GM19397 (cell line): ENCODE results near the gene MRPL41.
"Not testable (repeated sequence)": the region's sequence is repeated elsewhere in the genome, so short reads cannot be mapped to it uniquely, and the experiment has no call there.

Experiments
- ATAC-seq: cut with Tn5 transposase; IDR thresholded peaks from one replicate; pipeline ENCODE4 v1.9.1; 2021; ENCODE audit warnings: mild to moderate bottlenecking, moderate library complexity; ENCODE audit not compliant: unreplicated experiment

The MRPL41 gene

DNA sequence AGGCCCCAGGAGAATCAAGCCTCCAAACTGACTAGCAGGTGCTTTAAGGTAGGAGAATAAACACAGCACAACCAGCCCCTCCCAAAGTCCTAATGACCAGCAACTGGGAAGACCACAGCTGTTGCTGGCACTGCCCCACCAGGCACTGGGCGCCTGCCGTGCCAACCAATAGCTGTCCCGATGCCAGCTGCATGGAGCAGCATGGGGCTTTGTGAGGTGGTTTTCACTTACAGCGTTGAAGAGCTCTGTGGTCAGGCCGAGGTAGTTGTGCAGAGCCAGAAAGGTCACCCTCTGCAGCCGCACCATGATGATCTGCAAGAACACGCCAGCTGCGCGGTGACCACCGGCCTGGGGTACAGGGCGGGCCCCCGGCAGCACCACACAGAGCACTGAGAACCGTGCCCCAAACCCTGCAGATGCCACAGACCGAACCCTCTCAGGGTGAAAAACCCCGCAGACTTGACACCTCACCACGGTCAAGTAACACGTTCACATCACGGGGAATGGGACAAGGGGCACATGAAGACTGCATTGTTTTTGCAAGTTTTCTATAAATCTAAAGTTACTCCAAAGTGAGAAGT, 30.2 kb upstream of the MRPL41 start:
- no peak for ATAC-seq

DNA sequence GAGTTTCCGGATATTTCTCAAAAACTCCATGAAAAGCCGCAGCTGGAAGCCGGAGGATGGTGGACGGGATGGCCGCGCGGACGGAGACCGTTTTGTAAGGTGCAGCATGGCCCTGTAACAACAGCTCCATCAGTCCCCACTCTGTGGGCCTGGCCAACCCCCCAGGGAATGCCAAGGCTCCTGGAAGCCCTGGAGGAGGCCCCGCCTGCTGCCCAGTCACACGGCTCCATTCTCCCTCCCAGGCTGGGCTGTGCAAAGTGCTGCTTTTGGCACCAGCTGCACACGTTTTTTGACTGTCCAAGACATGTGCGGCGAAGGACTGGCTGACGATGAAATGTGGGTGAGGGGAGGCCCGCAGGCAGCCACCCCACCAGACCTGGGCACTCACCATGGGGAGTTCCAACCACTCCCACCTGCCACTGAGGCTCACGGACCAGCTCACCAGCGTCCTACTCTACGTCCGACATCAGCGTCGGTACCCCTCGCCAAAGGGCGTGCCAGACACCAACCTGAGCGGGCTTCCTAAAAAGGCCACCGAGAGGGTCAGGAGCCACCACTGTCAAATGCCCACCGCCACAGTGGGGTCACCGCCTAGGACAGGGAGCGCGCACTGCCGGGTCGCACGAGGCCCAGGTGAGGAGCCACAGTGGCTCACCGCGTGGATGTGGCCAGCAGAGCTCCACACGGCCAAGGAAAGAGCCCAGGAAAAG, 28.8 kb upstream of the MRPL41 start:
- ATAC-seq = no peak

GRCh38 chr9:137524161-137524980, 27.3 kb upstream of the MRPL41 start:
- ATAC-seq = no peak

DNA sequence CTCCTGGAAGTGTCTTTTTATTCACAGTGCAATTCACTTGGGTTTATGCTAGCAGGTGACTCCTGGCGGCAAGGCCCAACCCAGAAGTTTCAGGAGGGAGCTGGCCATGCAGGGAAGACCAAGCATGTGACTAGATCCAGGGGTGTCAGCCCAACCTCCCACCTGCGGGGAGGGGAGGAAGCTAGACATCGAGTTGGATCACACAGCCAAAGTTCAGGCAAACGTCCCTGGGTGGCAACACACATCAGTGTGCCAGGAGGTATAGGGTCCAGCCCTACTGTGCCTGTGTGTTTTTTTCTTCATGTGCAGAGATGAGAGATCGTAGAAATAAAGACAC, 26.7 kb upstream of the MRPL41 start:
- no peak for ATAC-seq

DNA sequence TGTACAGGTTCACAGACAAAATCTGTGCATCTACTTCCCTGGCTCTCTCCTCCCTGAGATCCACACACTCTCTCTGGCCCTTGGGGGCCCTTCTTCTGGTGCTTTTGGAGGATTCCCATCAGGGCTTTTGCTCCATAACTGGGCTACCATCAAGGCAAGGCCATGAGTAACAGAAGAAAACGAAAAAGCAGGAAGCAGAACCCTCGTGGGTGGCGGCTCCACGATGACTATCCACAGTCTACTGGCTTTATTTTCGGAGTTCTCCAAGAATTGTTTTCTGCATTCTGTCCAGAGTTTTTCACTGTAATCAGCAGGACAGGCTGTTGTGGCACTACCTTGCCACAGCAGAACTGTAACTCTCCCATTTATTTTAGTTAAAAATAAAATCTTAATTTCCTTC, 21.3 kb upstream of the MRPL41 start:
- ATAC-seq = no peak

- ATAC-seq = no peak
These were observed 20.4 kb upstream of the MRPL41 start for GRCh38 chr9:137531099-137531765.

GRCh38 chr9:137532891-137533468, 18.7 kb upstream of the MRPL41 start:
- ATAC-seq = not testable (repeated sequence)

- ATAC-seq = no peak
These were observed 17.2 kb upstream of the MRPL41 start for GRCh38 chr9:137534256-137535119.

DNA sequence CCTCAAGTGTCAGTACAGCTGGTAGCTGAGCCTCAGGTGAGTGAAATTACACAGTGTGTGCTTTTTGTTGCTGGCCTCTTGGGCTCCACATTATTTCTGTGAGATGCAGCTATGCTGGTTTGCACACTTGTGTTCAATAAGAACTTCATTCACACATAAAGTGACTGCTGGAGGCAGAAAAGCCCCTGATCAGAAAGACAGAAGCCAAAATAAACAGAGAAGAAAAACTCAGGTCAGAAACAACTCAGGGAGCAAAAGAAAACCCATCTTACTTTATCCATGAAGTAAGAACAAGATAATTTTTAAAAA, 16.6 kb upstream of the MRPL41 start:
- no peak for ATAC-seq

GRCh38 chr9:137536594-137537131, 15.0 kb upstream of the MRPL41 start:
- ATAC-seq = not testable (repeated sequence)

- no peak for ATAC-seq
These were observed 13.6 kb upstream of the MRPL41 start for GRCh38 chr9:137538058-137538457.

DNA sequence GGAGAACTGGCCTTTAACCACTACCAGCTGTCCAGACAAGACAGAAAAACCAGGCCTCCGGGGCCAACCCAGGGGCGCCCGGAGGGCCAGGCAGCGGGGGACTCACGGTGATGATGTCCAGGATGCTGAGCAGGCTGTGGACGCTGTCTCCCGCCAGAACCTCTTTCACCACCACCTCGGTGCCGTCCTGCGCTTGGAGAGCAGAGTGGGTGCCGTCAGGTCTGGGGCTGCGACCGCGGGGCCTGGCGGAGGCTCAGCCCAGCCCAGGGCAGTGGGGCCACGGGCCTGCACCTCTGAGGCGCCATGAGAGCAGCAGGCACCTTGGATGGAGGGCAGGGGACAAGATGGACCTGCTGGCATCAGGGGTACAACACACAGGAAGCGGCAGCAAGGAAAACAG, 11.1 kb upstream of the MRPL41 start:
- no peak for ATAC-seq

- ATAC-seq = no peak
These were observed 9.2 kb upstream of the MRPL41 start for GRCh38 chr9:137542486-137542885.

DNA sequence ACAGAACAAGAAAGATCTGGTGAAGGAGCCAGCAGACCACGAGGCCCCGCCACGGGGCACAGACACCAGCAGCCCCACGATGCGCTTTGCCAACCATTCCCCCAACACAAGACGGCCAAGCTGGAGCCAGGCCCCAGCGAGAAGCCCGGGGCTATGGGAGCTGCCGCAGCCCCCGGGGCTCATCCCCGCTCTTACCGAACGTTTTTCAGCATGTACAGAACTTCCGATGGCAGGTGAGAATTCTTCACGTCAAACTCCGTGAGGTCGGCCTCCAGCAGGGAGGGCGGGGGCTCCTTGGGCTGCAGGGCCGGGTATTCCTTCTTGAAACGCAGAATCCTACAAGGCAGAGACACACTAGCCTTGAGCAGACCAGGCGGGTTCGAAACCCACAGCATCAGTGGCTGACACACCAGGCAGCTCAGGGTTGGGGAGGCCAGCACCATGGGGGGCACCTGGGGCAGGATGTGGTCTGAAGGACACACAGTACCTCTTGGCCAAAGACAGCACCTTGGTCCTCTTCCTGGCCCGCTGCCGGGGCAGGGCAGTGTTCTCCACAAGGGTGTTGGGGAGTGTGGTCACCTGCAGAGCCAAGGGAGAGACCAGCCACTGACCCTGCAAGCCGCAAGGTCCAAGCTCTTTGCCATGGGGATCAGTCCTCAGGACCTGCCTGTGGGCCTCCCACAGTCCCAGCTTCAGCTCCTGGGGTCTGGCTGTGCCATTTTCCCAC, 8.3 kb upstream of the MRPL41 start:
- no peak for ATAC-seq

- ATAC-seq = no peak
These were observed 7.4 kb upstream of the MRPL41 start for GRCh38 chr9:137544176-137544760.

- ATAC-seq = no peak
These were observed 6.6 kb upstream of the MRPL41 start for GRCh38 chr9:137545123-137545522.

DNA sequence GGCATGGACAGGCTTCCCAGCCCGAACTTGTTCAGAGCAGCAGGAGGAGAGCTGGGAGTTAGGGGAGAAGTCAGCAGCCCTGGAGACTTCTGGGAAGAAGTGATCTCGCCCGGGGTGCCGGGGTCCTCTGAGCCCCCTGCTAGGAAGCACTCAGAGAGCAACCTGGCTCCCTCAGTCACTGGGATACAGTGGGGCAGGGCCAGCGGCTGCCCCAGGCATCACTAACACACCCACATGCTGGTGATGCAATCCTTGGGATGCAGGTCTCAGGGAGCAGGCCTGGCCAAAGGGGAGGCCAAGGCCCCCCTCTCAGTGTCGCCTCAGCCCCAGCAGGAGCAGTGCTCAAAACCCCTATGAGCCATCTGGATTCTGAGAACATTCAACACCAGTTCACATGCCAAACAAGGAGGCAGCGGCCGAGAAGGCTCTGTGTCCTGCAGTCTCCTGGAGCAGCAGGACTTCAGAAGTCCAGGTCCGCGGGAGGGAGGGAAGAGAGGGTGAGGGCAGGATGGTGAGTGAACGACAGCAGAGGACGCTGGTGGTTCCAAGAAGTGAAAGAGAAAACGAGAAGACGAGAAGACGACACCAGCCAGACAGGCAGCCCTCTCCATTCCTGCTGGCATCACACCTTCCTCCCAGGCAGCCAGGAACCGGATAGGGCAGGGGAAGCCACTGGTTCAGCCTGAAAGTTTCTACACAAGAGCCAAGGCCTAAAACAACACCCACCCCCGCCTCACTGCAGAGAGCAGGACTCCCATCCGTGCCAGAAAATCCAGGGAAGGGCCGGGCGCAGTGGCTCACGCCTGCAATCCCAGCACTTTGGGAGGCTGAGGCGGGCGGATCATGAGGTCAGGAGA, 3.8 kb upstream of the MRPL41 start:
- ATAC-seq = no peak

GRCh38 chr9:137550231-137550621, 1.5 kb upstream of the MRPL41 start, which contains the start of gene PNPLA7:
Gene PNPLA7 (minus strand): TSS chr9:137550402. CDS start chr9:137550197, 205 bp downstream.
- ATAC-seq = no peak
